Dendritic cell treated with granulocyte-macrophage colony-stimulating factor and Interleukin-4, amounts not matched to agents 40 ng/mL and 50 ng/mL, for 4 days (primary cell): ENCODE data around the gene ZFP92.

Experiments used
- H3K27ac Mint-ChIP-seq: one replicate; pipeline ENCODE4 v1.8.0; 2022; ENCODE audit warnings: mild to moderate bottlenecking, mixed read lengths
- H3K27me3 Mint-ChIP-seq: one replicate; pipeline ENCODE4 v1.8.0; 2022; ENCODE audit warnings: mild to moderate bottlenecking, mixed read lengths
- H3K36me3 Mint-ChIP-seq: one replicate; pipeline ENCODE4 v1.8.0; 2022; ENCODE audit warnings: low read depth, mixed read lengths
- H3K4me1 Mint-ChIP-seq: one replicate; pipeline ENCODE4 v1.8.0; 2022; ENCODE audit warnings: low read depth, mixed read lengths
- H3K4me3 Mint-ChIP-seq: one replicate; pipeline ENCODE4 v1.8.0; 2022; ENCODE audit warnings: mild to moderate bottlenecking, moderate library complexity, mixed read lengths
- H3K9me3 Mint-ChIP-seq: one replicate; pipeline ENCODE4 v1.8.0; 2022; ENCODE audit warnings: mixed read lengths
- intact Hi-C: fragments of 100-400 bp; cut with micrococcal nuclease; formaldehyde crosslinking; loops from one replicate; pipeline ENCODE4 v1.15.0; 2022

ZFP92 gene

DNA sequence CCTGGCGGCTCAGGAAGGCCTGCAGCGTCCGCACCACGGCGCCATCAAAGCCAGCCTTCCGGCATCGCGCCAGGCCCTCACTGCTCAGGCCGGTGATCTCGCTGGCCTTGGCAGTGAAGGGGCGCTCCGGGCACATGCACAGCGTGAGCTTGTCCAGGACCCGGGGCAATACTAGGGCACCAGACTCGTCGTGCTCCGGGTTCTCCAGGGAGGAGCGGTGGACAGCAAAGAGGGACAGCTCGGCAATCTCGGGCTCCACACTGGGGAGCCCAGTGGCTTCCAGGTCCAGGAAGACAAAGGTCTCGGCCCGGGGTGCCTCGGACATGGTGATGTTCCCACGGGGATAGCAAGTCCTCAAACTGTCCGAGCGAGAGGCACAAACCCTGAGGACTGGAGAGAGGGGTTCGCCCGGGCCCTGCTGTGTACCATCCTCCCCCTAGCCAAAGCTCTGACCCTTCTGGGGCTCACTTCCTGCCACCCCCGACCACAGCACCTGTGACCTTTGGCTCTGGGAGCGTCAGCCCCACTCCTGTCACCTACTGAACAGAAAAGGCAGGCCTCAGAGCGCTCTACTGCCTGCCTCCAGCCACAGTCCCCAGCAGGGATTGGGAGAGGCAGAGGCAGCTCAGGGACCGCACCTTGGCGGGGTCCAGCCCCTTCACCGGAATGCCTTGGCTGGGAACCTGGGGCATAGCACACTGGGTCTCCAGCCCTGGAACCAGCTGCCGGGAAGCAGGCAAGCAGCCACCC lies 34.0 kb downstream of the ZFP92 start:
- Mint-ChIP-seq H3K27me3 (no peaks in the 10 kb centered on the region), H3K9me3 (no peaks in the 10 kb centered on the region), H3K4me3 (no peak overlapping the region), H3K36me3 (peaks cover 25% of the 10 kb centered on the region), H3K4me1 (no peaks in the 10 kb centered on the region), H3K27ac (no peak overlapping the region)
- intact Hi-C loops, result no loop called here

- no peak within 1 kb of the TSS for H3K4me3 Mint-ChIP-seq
- no peaks in the 10 kb centered on the region for H3K9me3 Mint-ChIP-seq
- no peak within 1 kb of the TSS for H3K27ac Mint-ChIP-seq
- peaks cover 33% of the 10 kb centered on the region for H3K36me3 Mint-ChIP-seq
- H3K27me3 Mint-ChIP-seq, result no peaks in the 10 kb centered on the region
- no peaks in the 10 kb centered on the region for H3K4me1 Mint-ChIP-seq
- intact Hi-C loops, result no loop called here
These were observed 34.8 kb downstream of the ZFP92 start, which contains the start of gene TREX2 for GRCh38 chrX:153445856-153446635. TREX2 (minus strand) TSS chrX:153446056; CDS start chrX:153445430, 626 bp downstream.

- intact Hi-C loops, result no loop called here
- H3K27ac Mint-ChIP-seq, result no peak overlapping the region
- H3K36me3 Mint-ChIP-seq, result peaks cover 38% of the 10 kb centered on the region
These were observed 35.3 kb downstream of the ZFP92 start for GRCh38 chrX:153446636-153446936.

GRCh38 chrX:153446950-153447580 lies 35.8 kb downstream of the ZFP92 start:
- no peaks in the 10 kb centered on the region for H3K4me1 Mint-ChIP-seq
- intact Hi-C loops, result no loop called here

More at GRCh38 chrX:153446636-153446936, 35.3 kb downstream of the ZFP92 start:
- Mint-ChIP-seq H3K4me3 (no peak overlapping the region), H3K4me1 (no peaks in the 10 kb centered on the region), H3K9me3 (no peaks in the 10 kb centered on the region), H3K27me3 (no peaks in the 10 kb centered on the region)

DNA sequence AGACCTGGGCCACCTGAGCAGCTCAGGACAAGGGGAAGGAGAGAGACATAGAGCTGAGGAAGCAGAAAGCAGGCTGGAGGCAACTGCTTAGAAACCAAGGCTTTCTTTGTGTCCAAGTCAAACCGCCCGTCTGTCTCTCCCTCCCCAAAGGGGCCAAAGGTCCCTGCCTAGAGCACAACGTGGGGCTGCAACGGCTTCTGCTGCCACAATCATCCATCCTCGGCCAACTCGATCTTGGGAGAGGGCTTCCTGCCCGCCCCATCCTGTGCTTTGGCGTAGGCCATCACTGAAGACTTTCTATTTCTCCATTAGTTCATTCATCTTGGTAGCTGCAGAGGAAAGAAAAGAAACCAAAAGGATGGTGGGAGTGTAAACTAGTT lies 36.3 kb downstream of the ZFP92 start:
- Mint-ChIP-seq H3K4me3 (no peak overlapping the region), H3K4me1 (no peaks in the 10 kb centered on the region), H3K27me3 (no peaks in the 10 kb centered on the region), H3K36me3 (peaks cover 44% of the 10 kb centered on the region), H3K9me3 (no peaks in the 10 kb centered on the region), H3K27ac (no peak overlapping the region)
- intact Hi-C loops, result no loop called here

More at GRCh38 chrX:153446950-153447580, 35.8 kb downstream of the ZFP92 start:
- Mint-ChIP-seq H3K4me3 (no peak overlapping the region), H3K9me3 (no peaks in the 10 kb centered on the region), H3K27me3 (no peaks in the 10 kb centered on the region), H3K36me3 (peaks cover 43% of the 10 kb centered on the region), H3K27ac (no peak overlapping the region)

DNA sequence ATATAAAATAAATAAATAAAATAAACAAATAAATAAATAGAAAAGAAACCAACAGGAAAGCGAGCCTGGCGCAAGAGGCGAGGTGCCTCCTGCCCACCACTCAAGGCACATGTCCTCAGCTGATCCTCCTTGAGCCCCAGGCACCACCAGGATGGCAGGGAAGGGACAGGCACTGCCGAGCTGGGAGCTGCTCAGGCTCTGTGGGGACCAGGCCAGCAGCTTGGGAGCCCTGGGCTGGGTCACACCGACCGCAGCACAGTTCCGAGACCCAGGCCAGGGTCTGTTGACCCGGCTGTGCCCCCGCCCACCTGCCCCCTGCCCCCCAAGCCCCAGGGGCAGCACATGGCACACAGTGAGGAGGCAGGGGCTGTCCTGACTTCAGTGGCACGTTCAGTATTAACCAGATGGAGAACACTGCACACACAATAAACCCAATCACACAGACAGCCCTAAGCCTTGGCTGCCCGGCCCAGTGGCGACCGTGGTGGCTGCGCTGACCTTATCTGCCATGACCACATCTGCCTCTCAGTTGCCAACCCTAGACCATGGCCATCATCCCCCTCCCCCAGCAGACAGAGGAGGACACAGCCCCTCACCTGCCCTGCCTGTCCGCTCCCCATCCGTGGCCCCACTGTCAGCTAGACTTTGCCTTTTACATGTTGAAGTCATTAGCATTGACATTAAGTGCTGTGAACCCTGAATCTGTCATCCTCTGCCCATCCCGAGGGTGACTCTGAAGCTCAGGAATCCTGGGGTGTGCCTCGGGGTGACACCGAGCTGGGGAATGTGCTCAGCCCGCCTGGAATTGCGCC lies 37.5 kb downstream of the ZFP92 start:
- Mint-ChIP-seq H3K27me3 (no peaks in the 10 kb centered on the region), H3K9me3 (no peaks in the 10 kb centered on the region), H3K36me3 (peaks cover 53% of the 10 kb centered on the region), H3K4me1 (no peaks in the 10 kb centered on the region), H3K4me3 (no peak overlapping the region), H3K27ac (no peak overlapping the region)
- intact Hi-C loops, result no loop called here

DNA sequence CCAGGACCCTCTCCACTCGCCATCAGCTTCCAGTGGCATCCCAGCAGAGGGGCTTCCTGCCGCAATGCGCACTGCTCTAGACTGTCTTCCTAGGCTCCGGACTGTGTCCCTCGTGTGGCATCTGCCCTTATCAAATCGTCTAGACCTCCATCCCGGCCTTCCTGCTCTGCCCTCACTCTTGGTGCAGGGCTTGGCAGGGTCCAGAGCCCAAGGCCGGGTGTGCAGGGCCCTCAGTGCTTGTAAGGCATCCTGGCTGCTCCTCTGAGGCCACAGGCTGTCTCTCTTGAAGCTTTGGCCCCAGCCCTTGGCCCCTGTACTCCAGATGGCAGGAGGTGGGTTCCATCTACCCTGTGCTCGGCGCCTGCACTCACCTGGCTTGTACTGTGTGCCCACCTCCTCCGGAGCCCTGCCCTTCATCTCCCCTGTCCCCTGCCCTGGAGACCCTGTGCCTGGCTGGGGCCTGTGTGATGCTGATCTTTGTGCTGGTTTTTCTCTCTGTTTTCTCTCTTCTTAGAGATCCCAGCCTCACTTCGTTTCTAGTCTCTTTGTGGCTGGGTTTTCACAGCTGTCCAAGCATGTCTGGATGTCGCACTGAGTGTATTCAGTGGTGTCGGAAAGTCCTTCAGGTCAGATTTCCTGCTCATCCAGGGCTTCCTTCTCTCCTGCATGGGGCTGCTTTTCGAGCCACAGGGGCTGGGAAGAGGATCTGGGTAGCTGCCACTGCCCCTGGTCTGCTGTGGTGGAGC lies 38.3 kb downstream of the ZFP92 start:
- intact Hi-C loops, result no loop called here
- Mint-ChIP-seq H3K27me3 (no peaks in the 10 kb centered on the region), H3K9me3 (no peaks in the 10 kb centered on the region), H3K4me1 (no peaks in the 10 kb centered on the region), H3K27ac (no peak overlapping the region), H3K4me3 (no peak overlapping the region), H3K36me3 (peaks cover 60% of the 10 kb centered on the region)

DNA sequence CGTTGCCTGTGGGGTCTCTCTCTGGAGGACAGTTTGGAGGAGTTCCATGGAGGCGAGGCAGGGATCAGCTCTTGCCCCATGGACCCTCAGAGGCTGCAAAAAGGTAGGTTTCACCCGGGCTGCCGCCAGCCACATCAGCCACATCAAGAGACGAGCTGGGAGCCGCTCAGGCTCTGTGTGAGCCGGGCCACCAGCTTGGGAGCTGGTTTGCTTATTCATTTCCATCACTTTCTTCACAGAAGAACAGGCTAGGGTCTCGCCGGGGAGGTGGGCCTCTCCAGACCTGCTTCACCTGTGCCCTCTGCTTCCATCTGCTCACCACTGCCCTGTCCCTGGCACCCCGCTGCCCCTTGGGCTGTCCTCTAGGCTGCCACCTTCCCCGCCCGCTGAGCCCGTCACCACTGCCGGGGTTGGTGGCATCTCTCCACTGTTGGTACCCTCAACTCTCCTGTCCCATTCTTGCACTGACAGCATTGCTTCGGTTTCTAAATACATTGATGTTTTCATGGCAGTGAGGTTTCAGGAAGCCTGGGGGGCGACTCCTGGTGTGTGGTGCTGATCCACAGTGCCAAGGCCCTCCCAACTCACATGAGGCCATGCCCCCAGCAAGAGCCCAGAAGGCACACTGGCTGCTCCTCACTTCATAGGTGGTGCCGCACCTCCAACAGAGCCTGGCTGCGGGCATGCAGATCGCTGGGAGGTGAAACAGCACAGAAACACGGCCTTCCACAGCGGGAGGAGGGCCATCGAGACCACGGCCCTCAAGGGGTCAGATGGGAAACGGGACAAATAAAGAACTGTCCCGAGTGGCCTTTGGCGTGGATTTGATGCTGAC lies 39.1 kb downstream of the ZFP92 start:
- Mint-ChIP-seq H3K4me1 (no peaks in the 10 kb centered on the region), H3K9me3 (no peaks in the 10 kb centered on the region), H3K27me3 (no peaks in the 10 kb centered on the region), H3K36me3 (peaks cover 68% of the 10 kb centered on the region), H3K4me3 (no peak overlapping the region), H3K27ac (no peak overlapping the region)
- intact Hi-C loops, result no loop called here

GRCh38 chrX:153450949-153451277 lies 39.6 kb downstream of the ZFP92 start:
- Mint-ChIP-seq H3K27ac (no peak overlapping the region), H3K36me3 (peaks cover 74% of the 10 kb centered on the region), H3K4me3 (no peak overlapping the region), H3K9me3 (no peaks in the 10 kb centered on the region), H3K4me1 (no peaks in the 10 kb centered on the region), H3K27me3 (no peaks in the 10 kb centered on the region)
- intact Hi-C loops, result no loop called here

GRCh38 chrX:153454901-153455550 lies 43.8 kb downstream of the ZFP92 start:
- H3K4me3 Mint-ChIP-seq, result no peak overlapping the region
- intact Hi-C loops, result no loop called here
- no peak overlapping the region for H3K27ac Mint-ChIP-seq
- peaks cover 92% of the 10 kb centered on the region for H3K36me3 Mint-ChIP-seq
- H3K4me1 Mint-ChIP-seq, result no peaks in the 10 kb centered on the region
- H3K9me3 Mint-ChIP-seq, result no peaks in the 10 kb centered on the region
- no peaks in the 10 kb centered on the region for H3K27me3 Mint-ChIP-seq

DNA sequence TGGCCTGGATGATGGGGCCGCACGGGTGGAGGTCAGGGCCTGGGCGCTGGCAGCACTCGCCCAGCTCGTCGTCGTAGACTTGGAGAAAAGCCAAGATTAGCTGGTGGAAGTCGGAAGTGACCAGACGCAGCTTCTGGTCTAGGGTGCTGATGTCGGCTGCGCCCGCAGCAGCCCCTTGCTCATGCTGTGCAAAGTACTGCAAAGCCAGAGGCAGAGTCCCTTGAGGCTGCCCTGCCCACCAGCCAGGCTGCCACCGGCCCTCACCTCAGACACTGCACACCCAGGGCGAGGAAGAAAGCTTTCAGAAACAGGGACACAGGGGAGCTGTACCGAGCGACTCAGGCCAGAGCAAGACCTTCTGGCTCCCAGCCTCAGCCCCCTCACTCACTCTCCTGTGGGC lies 44.3 kb downstream of the ZFP92 start:
- intact Hi-C loops, result no loop called here
- H3K27me3 Mint-ChIP-seq, result no peaks in the 10 kb centered on the region
- H3K4me1 Mint-ChIP-seq, result no peaks in the 10 kb centered on the region
- no peaks in the 10 kb centered on the region for H3K9me3 Mint-ChIP-seq
- no peak overlapping the region for H3K4me3 Mint-ChIP-seq
- H3K36me3 Mint-ChIP-seq, result peaks cover 92% of the 10 kb centered on the region
- no peak overlapping the region for H3K27ac Mint-ChIP-seq

DNA sequence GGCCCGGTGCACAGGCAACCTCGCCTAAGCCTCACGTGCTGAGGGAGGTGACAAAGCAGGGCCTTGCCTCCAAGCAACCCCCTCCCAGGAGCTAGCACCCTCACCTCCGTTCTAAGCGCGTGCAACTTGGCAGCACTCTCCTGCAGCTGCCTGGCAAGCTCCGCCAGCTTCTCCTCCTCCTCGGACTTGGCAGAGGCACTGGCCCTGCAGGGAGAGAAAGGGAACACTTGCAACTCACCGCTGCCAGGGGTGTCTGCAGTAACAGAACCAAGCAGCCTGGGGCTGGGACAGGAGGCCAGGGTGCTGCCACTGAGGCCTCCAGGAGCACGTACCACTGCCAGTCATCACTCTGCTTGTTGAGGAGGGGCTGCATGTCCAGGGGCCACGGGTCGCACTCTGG lies 44.9 kb downstream of the ZFP92 start:
- peaks cover 92% of the 10 kb centered on the region for H3K36me3 Mint-ChIP-seq
- no peaks in the 10 kb centered on the region for H3K27me3 Mint-ChIP-seq
- no peak overlapping the region for H3K4me3 Mint-ChIP-seq
- intact Hi-C loops, result no loop called here
- no peaks in the 10 kb centered on the region for H3K4me1 Mint-ChIP-seq
- H3K27ac Mint-ChIP-seq, result no peak overlapping the region
- no peaks in the 10 kb centered on the region for H3K9me3 Mint-ChIP-seq
